Trophoblast cell (in vitro differentiated cells and primary cell): ENCODE data around the gene STX10.

Experiments
- DNase-seq, 2 donors: peaks; one replicate each; pipeline ENCODE4 v3.0.0-alpha.2; 2016
- H2AFZ ChIP-seq: 2 replicates; pipeline ENCODE4 v1.6.1; 2013; ENCODE audit warnings: low read length, moderate library complexity, mild to moderate bottlenecking; ENCODE audit not compliant: insufficient read depth, poor library complexity
- H2AK5ac ChIP-seq: 2 replicates; pipeline ENCODE4 v1.6.1; 2013; ENCODE audit warnings: mild to moderate bottlenecking, low read length
- H2BK120ac ChIP-seq: 2 replicates; pipeline ENCODE4 v1.6.1; 2013; ENCODE audit warnings: low read length, mild to moderate bottlenecking, moderate library complexity; ENCODE audit not compliant: insufficient read depth, poor library complexity
- H2BK12ac ChIP-seq: 2 replicates; pipeline ENCODE4 v1.6.1; 2013; ENCODE audit warnings: mild to moderate bottlenecking, low read length, moderate library complexity
- H2BK5ac ChIP-seq: 2 replicates; pipeline ENCODE4 v1.6.1; 2013; ENCODE audit warnings: low read length, low read depth, moderate library complexity, mild to moderate bottlenecking; ENCODE audit not compliant: poor library complexity
- H3K14ac ChIP-seq: 2 replicates; pipeline ENCODE4 v1.6.1; 2013; ENCODE audit warnings: mild to moderate bottlenecking, low read length
- H3K18ac ChIP-seq: 2 replicates; pipeline ENCODE4 v1.6.1; 2013; ENCODE audit warnings: mild to moderate bottlenecking, low read length
- H3K23ac ChIP-seq: 2 replicates; pipeline ENCODE4 v1.6.1; 2013; ENCODE audit warnings: low read length
- H3K27ac ChIP-seq: 2 replicates; pipeline ENCODE4 v1.5.1; 2013; ENCODE audit warnings: low read depth, mild to moderate bottlenecking, inconsistent platforms, low read length, moderate library complexity
- H3K27me3 ChIP-seq: 2 replicates; pipeline ENCODE4 v1.6.1; 2013; ENCODE audit warnings: inconsistent platforms, mild to moderate bottlenecking, low read length, moderate library complexity; ENCODE audit not compliant: insufficient read depth
- H3K36me3 ChIP-seq, 2 experiments: 1 replicate in 1 of 2; 2 replicates in 1 of 2; pipeline ENCODE4 v1.6.1; 2013; ENCODE audit warnings: low read length in 2 of 2, mild to moderate bottlenecking in 2 of 2, moderate library complexity in 1 of 2; ENCODE audit not compliant: insufficient read depth in 2 of 2, control insufficient read depth in 1 of 2
- H3K4ac ChIP-seq: 2 replicates; pipeline ENCODE4 v1.6.1; 2013; ENCODE audit warnings: low read depth, mild to moderate bottlenecking, low read length, moderate library complexity
- H3K4me1 ChIP-seq, 2 experiments: 1 replicate in 1 of 2; 2 replicates in 1 of 2; pipeline ENCODE4 v1.6.1; 2013; ENCODE audit warnings: low read length in 2 of 2, mild to moderate bottlenecking in 2 of 2, moderate library complexity in 1 of 2; ENCODE audit not compliant: insufficient read depth in 2 of 2, control insufficient read depth in 1 of 2
- H3K4me2 ChIP-seq: 2 replicates; pipeline ENCODE4 v1.6.1; 2013; ENCODE audit warnings: inconsistent platforms, mild to moderate bottlenecking, low read length, moderate library complexity
- H3K4me3 ChIP-seq: 2 replicates; pipeline ENCODE4 v1.5.1; 2013; ENCODE audit warnings: mild to moderate bottlenecking, low read depth, low read length, inconsistent platforms
- H3K79me1 ChIP-seq: one replicate; pipeline ENCODE4 v1.6.1; 2013; ENCODE audit warnings: low read length
- H3K79me2 ChIP-seq: 2 replicates; pipeline ENCODE4 v1.6.1; 2013; ENCODE audit warnings: low read length, mild to moderate bottlenecking; ENCODE audit not compliant: control insufficient read depth, insufficient read depth, poor library complexity
- H3K9ac ChIP-seq: 2 replicates; pipeline ENCODE4 v1.6.1; 2013; ENCODE audit warnings: mild to moderate bottlenecking, low read length
- H3K9me3 ChIP-seq: 2 replicates; pipeline ENCODE4 v1.6.1; 2013; ENCODE audit warnings: low read depth, mild to moderate bottlenecking, control low read depth, inconsistent platforms, low read length; ENCODE audit not compliant: insufficient read depth
- H4K12ac ChIP-seq: 2 replicates; pipeline ENCODE4 v1.6.1; 2013; ENCODE audit warnings: low read depth, mild to moderate bottlenecking, low read length, moderate library complexity
- H4K8ac ChIP-seq: 2 replicates; pipeline ENCODE4 v1.6.1; 2013; ENCODE audit warnings: low read depth, mild to moderate bottlenecking, low read length, moderate library complexity
- H4K91ac ChIP-seq: one replicate; pipeline ENCODE4 v1.6.1; 2013; ENCODE audit warnings: low read depth, mild to moderate bottlenecking, low read length, moderate library complexity
- WGBS: extraction: QIAGEN DNeasy Blood & Tissue Kit; methylation state at CpG from one replicate; pipeline ENCODE4 v1.1.7; 2013; ENCODE audit warnings: missing lambda C conversion rate; ENCODE audit not compliant: insufficient read length, insufficient coverage; ENCODE audit errors: extremely low coverage; 5-methylcytosine and 5-hydroxymethylcytosine counted together

Gene STX10

GRCh38 chr19:13122980-13123957 is 26.9 kb downstream of the STX10 start:
- Histone ChIP-seq H2BK5ac (no peak overlapping the region), H3K4me2 (no peak overlapping the region), H4K8ac (no peak overlapping the region), H3K14ac (no peak overlapping the region), H4K91ac (no peak overlapping the region), H3K4me1 (peaks cover 12 to 18% of the 10 kb centered on the region in 2 experiments), H3K79me2 (peaks cover 44% of the 10 kb centered on the region), H2BK120ac (no peak overlapping the region), H3K4me3 (no peak overlapping the region), H3K9ac (no peak overlapping the region), H3K36me3 (peaks cover 31 to 37% of the 10 kb centered on the region in 2 experiments), H3K4ac (peak overlapping the region; percentile 87), H3K27ac (no peak overlapping the region), H2AFZ (no peak overlapping the region), H3K9me3 (no peaks in the 10 kb centered on the region), H2AK5ac (no peak overlapping the region), H3K18ac (no peak overlapping the region), H2BK12ac (no peak overlapping the region), H3K23ac (no peak overlapping the region), H4K12ac (no peak overlapping the region), H3K79me1 (peaks cover 7% of the 10 kb centered on the region), H3K27me3 (no peaks in the 10 kb centered on the region)
- no peak for DNase-seq
- WGBS = no CpG with 5 or more reads among the region's 20 CpGs

- H2BK5ac ChIP-seq = no peak overlapping the region
- H3K36me3 ChIP-seq = peaks cover 31 to 33% of the 10 kb centered on the region in 2 experiments
- peaks cover 8% of the 10 kb centered on the region for H3K79me1 ChIP-seq
- no peaks in the 10 kb centered on the region for H3K9me3 ChIP-seq
- H3K9ac ChIP-seq = no peak overlapping the region
- H4K8ac ChIP-seq = no peak overlapping the region
- peaks cover 44% of the 10 kb centered on the region for H3K79me2 ChIP-seq
- no CpG with 5 or more reads among the region's 13 CpGs for WGBS
- no peak overlapping the region for H3K27ac ChIP-seq
- H3K27me3 ChIP-seq = no peaks in the 10 kb centered on the region
- H3K18ac ChIP-seq = no peak overlapping the region
- H3K4me3 ChIP-seq = no peak overlapping the region
- no peak overlapping the region for H3K23ac ChIP-seq
- no peak overlapping the region for H4K91ac ChIP-seq
- H2BK120ac ChIP-seq = no peak overlapping the region
- no peak overlapping the region for H2BK12ac ChIP-seq
- H2AK5ac ChIP-seq = no peak overlapping the region
- no peak for DNase-seq
- no peak overlapping the region for H4K12ac ChIP-seq
- H2AFZ ChIP-seq = no peak overlapping the region
- H3K14ac ChIP-seq = no peak overlapping the region
- H3K4me1 ChIP-seq = peaks cover 12 to 18% of the 10 kb centered on the region in 2 experiments
- H3K4me2 ChIP-seq = no peak overlapping the region
- peak overlapping the region; percentile 87 for H3K4ac ChIP-seq
Observed at GRCh38 chr19:13122275-13122878, 27.8 kb downstream of the STX10 start.

- Histone ChIP-seq H3K36me3 (peaks cover 30 to 31% of the 10 kb centered on the region in 2 experiments), H2BK120ac (no peak overlapping the region), H4K12ac (no peak overlapping the region), H3K27me3 (no peaks in the 10 kb centered on the region), H3K18ac (no peak overlapping the region), H3K79me1 (peaks cover 10% of the 10 kb centered on the region), H3K14ac (no peak overlapping the region), H2AK5ac (no peak overlapping the region), H3K9ac (no peak overlapping the region), H3K4me1 (peaks cover 12 to 20% of the 10 kb centered on the region in 2 experiments), H2BK12ac (no peak overlapping the region), H4K8ac (no peak overlapping the region), H4K91ac (no peak overlapping the region), H3K4ac (peak overlapping the region; percentile 87), H3K4me3 (no peak overlapping the region), H3K4me2 (no peak overlapping the region), H3K9me3 (no peaks in the 10 kb centered on the region), H2BK5ac (no peak overlapping the region), H2AFZ (no peak overlapping the region), H3K23ac (no peak overlapping the region), H3K79me2 (peaks cover 44% of the 10 kb centered on the region), H3K27ac (no peak overlapping the region)
- no CpG with 5 or more reads among the region's 18 CpGs for WGBS
- DNase-seq = no peak
Observed at GRCh38 chr19:13121551-13122274, 28.5 kb downstream of the STX10 start.

DNA sequence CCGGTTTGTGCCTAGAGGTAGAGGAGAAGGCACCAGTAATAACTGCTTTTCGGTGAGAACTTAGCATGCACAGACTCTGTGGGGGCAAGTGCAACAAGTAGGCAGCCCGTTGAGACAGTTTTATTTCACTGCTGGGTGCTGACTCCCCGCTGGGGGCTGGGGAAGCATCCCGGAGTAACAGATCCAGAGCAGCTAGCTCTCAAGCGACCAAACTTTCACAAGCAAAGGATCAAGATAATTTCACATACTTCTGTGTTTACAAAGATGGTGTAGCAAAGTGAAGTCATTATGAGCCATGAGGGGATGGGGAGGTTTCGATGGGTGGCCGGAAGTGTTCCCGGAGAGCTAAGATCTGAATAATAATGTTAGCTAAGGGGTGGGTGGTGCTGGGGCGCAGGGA is 29.4 kb downstream of the STX10 start:
- Histone ChIP-seq H2AFZ (no peak overlapping the region), H3K79me1 (peaks cover 11% of the 10 kb centered on the region), H3K4ac (peak overlapping the region; percentile 88), H3K9me3 (no peaks in the 10 kb centered on the region), H3K4me3 (no peak overlapping the region), H2BK120ac (no peak overlapping the region), H3K4me1 (peaks cover 14 to 21% of the 10 kb centered on the region in 2 experiments), H3K79me2 (peaks cover 44% of the 10 kb centered on the region), H3K14ac (no peak overlapping the region), H3K18ac (no peak overlapping the region), H3K23ac (peak overlapping the region; percentile 22), H3K36me3 (peaks cover 24 to 26% of the 10 kb centered on the region in 2 experiments), H2BK12ac (no peak overlapping the region), H2BK5ac (no peak overlapping the region), H2AK5ac (no peak overlapping the region), H3K27me3 (no peaks in the 10 kb centered on the region), H4K8ac (no peak overlapping the region), H4K12ac (no peak overlapping the region), H3K4me2 (no peak overlapping the region), H3K9ac (no peak overlapping the region), H4K91ac (no peak overlapping the region), H3K27ac (no peak overlapping the region)
- no peak for DNase-seq
- no CpG with 5 or more reads among the region's 10 CpGs for WGBS
